Mucosa of descending colon (tissue), 3 donors: ENCODE results near the gene TMEM233. TPM values are rescaled to one million over a fixed set of nuclear protein-coding genes. Genes with fewer than 3 reads are reported as not detected.

Source experiments
- ATAC-seq: fragments of 200-7000 bp; cut with Tn5 transposase; one replicate; pipeline ENCODE4 v1.9.1; 2020; ENCODE audit warnings: mild to moderate bottlenecking, moderate library complexity
- DNase-seq, 3 donors: peaks; one replicate each; pipeline ENCODE4 v3.0.0-alpha.2; 2020
- H3K36me3 ChIP-seq: fragments of 200-600 bp; one replicate; pipeline ENCODE4 v1.8.0; 2021; ENCODE audit warnings: low read depth, mild to moderate bottlenecking
- H3K4me1 ChIP-seq: fragments of 200-600 bp; one replicate; pipeline ENCODE4 v1.8.0; 2021; ENCODE audit warnings: low read depth, mild to moderate bottlenecking
- H3K4me3 ChIP-seq: fragments of 200-600 bp; one replicate; pipeline ENCODE4 v1.8.0; 2021; ENCODE audit warnings: mild to moderate bottlenecking
- H3K9me3 ChIP-seq: fragments of 200-600 bp; one replicate; pipeline ENCODE4 v1.8.0; 2021; ENCODE audit warnings: mild to moderate bottlenecking
- intact Hi-C, 2 donors: fragments of 100-400 bp; cut with DNase I in 1 of 2; cut with micrococcal nuclease in 1 of 2; formaldehyde crosslinking; loops; one replicate each; pipeline versions ENCODE4 v1.11.0 to v1.11.1; 2022; cut with DNase I, micrococcal nuclease
- total RNA-seq, 3 donors: library from RNA; stranded (reverse); fragmentation: NEBNext Ultra II Directional in 2 of 3; extraction: Animal tissue kit (Norgen Biotek cat#: 25700) in 2 of 3; gene quantifications; one replicate each; pipeline versions ENCODE4 v1.2.1 to v1.2.4, GENCODE V29; 2021 to 2023
- TF ChIP-seq, protein P1 (sequence below): fragments of 200-600 bp; IDR thresholded peaks from one replicate; pipeline ENCODE4 v1.8.0; 2022; ENCODE audit warnings: antibody characterized with exemption, mild to moderate bottlenecking
- donor health status: DM: no; HTN: no; CAD: no; lungs with moderate emphysema.
- donor health status: DM: no; HTN: no; CAD: no.
- donor health status: DM: no; HTN: yes; CAD: no.

TMEM233 gene
- total RNA-seq, 3 donors from 2014 or later: 0.27 to 0.63 TPM; not detected in 1

DNA sequence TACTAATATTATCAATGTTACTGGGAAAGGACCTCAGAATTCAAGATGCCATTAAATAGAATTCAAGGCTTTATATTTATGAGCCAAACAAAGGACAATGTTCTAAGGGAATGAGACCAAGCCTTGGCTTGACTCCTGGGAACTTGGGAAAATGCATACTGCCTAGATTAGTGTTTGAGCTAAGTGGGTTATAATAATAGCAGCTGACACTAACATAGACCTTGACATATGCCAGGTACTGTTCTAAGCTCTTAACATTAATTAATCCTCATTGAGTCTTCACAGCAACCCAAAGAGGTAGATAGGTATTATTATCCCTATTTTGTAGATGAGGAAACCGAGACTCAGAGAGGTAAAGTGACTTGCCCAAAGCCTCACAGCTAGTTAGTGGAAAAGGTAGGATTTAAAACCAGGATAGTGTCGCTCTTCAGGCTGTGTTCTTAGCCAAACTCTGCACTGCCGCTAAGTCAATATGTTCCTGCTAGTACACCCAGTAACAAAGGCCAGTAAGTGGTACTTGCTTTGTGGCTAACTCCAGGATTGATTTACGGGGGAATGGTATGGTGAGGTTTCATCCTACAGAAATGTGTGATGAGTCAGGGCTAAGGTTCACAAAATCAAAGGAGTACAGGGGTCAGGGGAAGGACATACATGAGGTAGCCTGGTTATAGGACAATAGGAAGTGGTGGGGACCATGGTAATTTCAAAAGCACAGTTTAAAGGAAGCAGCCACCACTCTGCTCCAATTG, 38.5 kb downstream of the TMEM233 start:
- ATAC-seq: no peak
- DNase-seq: no peak
- Histone ChIP-seq H3K4me3 (no peak overlapping the region), H3K36me3 (no peaks in the 10 kb centered on the region), H3K9me3 (no peaks in the 10 kb centered on the region), H3K4me1 (no peaks in the 10 kb centered on the region)
- intact Hi-C loops: no loop called here
- TF ChIP-seq, protein P1, sequence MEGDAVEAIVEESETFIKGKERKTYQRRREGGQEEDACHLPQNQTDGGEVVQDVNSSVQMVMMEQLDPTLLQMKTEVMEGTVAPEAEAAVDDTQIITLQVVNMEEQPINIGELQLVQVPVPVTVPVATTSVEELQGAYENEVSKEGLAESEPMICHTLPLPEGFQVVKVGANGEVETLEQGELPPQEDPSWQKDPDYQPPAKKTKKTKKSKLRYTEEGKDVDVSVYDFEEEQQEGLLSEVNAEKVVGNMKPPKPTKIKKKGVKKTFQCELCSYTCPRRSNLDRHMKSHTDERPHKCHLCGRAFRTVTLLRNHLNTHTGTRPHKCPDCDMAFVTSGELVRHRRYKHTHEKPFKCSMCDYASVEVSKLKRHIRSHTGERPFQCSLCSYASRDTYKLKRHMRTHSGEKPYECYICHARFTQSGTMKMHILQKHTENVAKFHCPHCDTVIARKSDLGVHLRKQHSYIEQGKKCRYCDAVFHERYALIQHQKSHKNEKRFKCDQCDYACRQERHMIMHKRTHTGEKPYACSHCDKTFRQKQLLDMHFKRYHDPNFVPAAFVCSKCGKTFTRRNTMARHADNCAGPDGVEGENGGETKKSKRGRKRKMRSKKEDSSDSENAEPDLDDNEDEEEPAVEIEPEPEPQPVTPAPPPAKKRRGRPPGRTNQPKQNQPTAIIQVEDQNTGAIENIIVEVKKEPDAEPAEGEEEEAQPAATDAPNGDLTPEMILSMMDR: no peak

DNA sequence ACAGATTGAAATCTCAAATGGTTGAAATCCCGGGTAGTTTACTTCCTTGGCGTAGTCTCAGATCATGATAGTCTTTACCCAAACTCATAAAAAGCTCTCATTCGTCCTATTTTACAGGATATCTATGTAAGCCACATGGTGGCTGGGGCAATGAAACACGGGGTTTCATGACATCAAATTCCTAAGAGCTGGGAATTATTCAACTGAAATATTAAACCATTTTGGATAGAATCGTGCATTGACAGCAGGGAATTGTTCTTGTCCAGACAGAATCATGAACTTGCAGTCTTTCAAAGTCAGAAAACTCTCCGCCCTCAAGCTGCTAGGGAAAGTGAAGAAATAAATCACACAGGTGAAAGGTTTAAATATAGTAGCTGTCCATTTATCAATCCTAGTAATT, 41.2 kb downstream of the TMEM233 start:
- DNase-seq: no peak
- Histone ChIP-seq H3K9me3 (no peaks in the 10 kb centered on the region), H3K4me1 (no peaks in the 10 kb centered on the region), H3K36me3 (no peaks in the 10 kb centered on the region), H3K4me3 (no peak overlapping the region)
- TF ChIP-seq, protein P1: no peak
- ATAC-seq: no peak
- intact Hi-C loops: no loop called here

DNA sequence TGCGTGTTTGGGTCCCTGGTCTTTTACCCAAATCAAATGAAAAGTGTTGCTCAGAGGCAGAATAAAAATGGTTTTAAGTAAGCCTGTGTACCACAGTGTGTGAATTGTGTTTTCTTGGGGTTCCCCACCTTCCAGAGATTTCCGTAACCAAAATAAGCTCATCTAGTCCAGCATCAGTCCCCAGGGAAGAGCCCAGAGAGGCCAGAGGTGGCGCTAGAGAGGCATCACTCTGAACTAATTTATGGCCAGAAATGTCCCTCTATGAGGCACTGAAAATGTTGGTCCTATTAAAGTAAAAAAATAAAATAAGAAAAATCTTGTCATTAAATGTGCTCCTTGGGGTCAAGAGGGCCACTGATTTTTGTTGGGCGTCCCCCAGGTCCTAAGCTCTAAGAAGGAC, 49.4 kb downstream of the TMEM233 start:
- Histone ChIP-seq H3K9me3 (no peaks in the 10 kb centered on the region), H3K4me3 (no peak overlapping the region), H3K36me3 (no peaks in the 10 kb centered on the region), H3K4me1 (no peaks in the 10 kb centered on the region)
- no peak for DNase-seq
- TF ChIP-seq, protein P1: no peak
- intact Hi-C loops: no loop called here
- ATAC-seq: no peak

DNA sequence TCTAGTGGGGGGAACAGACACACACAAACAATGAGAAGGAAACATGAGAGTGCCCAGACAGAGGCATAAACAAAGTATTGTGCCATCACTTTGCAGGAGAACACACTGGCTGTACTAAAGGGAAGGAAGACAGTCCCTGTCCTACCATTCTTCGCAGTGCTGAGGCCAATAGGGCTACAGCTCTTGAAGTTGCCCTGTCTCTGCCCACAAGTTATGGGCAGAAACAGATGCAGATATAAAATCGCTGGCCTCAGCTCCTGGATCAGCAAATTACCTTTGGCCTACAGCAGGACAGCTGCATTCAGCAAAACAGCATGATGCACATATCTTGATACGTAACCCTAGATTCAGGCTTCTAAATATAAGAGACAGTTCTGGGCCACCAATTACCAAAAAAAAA, 51.4 kb downstream of the TMEM233 start:
- no peak for ATAC-seq
- H3K4me3 ChIP-seq: no peak overlapping the region
- no peak for DNase-seq
- no peaks in the 10 kb centered on the region for H3K36me3 ChIP-seq
- TF ChIP-seq, protein P1: no peak
- no peaks in the 10 kb centered on the region for H3K4me1 ChIP-seq
- intact Hi-C loops: no loop called here
- H3K9me3 ChIP-seq: no peaks in the 10 kb centered on the region

DNA sequence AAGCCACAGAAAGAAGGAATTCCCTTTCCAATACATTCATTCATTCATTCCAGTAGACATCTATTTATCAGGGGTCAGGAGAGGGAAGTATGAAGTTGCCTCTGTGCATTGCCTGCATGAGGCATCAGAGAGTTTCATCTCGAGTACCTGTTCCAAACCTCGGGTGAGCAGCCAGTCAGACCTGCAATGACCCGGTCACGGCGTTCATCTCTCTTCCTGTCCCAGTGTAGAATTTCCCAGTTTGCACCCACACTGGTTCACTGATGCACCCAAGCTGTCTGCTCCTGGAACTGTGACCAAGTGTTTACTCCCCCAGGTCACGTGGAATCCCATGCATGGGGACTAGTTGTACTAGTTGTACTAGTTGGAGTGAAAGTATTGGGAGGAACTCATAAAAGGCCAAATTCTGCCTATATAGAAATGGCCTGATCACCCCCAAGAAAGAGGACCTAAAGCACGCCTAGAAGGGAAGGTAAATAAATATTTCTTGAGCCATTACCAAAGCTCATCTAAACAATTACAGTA, 52.0 kb downstream of the TMEM233 start:
- Histone ChIP-seq H3K36me3 (no peaks in the 10 kb centered on the region), H3K4me3 (no peak overlapping the region), H3K4me1 (no peaks in the 10 kb centered on the region), H3K9me3 (no peaks in the 10 kb centered on the region)
- intact Hi-C loops: no loop called here
- no peak for ATAC-seq
- TF ChIP-seq, protein P1: no peak
- no peak for DNase-seq
